WI38 (cell line): Measurements from ENCODE around the gene ALOX5.
A peak's percentile ranks its signal among the peaks of the same experiment; 100 is the strongest.
"Not testable (repeated sequence)": the region's sequence is repeated elsewhere in the genome, so short reads cannot be mapped to it uniquely, and the experiment has no call there.

ENCODE experiments used
- H3K4me3 ChIP-seq: 2 replicates; pipeline ENCODE4 v1.5.1; 2011; ENCODE audit warnings: low read depth, mild to moderate bottlenecking, control low read depth, low read length
- TF ChIP-seq, protein P1 (sequence below): IDR thresholded peaks from 2 replicates; pipeline ENCODE4 v1.5.1; 2012; ENCODE audit warnings: low read depth, mild to moderate bottlenecking, control low read depth, low read length

The ALOX5 gene

DNA sequence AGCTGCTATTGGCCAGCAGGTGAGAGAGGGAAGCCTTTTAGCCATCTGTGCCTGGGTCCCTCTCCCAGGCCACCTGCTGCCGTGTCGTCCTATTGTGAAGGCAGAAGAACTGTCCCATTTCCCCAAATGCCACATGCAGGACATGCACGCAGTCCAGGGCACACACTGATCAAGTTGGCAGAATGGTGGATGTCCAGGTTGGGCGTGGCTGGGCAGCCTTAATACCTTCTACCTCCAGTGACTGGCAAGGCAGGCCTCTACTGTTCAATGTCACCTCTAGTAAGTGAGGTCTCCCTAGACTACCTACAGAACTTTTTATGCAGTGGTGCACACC is 37.6 kb downstream of the ALOX5 start:
- no peak overlapping the region for H3K4me3 ChIP-seq
- TF ChIP-seq, protein P1, sequence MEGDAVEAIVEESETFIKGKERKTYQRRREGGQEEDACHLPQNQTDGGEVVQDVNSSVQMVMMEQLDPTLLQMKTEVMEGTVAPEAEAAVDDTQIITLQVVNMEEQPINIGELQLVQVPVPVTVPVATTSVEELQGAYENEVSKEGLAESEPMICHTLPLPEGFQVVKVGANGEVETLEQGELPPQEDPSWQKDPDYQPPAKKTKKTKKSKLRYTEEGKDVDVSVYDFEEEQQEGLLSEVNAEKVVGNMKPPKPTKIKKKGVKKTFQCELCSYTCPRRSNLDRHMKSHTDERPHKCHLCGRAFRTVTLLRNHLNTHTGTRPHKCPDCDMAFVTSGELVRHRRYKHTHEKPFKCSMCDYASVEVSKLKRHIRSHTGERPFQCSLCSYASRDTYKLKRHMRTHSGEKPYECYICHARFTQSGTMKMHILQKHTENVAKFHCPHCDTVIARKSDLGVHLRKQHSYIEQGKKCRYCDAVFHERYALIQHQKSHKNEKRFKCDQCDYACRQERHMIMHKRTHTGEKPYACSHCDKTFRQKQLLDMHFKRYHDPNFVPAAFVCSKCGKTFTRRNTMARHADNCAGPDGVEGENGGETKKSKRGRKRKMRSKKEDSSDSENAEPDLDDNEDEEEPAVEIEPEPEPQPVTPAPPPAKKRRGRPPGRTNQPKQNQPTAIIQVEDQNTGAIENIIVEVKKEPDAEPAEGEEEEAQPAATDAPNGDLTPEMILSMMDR, result no peak

DNA sequence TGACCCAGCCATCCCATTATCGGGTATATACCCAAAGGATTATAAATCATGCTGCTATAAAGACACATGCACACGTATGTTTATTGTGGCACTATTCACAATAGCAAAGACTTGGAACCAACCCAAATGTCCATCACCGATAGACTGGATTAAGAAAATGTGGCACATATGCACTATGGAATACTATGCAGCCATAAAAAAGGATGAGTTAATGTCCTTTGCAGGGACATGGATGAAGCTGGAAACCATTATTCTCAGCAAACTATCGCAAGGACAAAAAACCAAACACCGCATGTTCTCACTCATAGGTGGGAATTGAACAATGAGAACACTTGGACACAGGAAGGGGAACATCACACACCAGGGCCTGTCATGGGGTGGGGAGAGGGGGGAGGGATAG is 41.0 kb downstream of the ALOX5 start:
- not testable (repeated sequence) for H3K4me3 ChIP-seq

DNA sequence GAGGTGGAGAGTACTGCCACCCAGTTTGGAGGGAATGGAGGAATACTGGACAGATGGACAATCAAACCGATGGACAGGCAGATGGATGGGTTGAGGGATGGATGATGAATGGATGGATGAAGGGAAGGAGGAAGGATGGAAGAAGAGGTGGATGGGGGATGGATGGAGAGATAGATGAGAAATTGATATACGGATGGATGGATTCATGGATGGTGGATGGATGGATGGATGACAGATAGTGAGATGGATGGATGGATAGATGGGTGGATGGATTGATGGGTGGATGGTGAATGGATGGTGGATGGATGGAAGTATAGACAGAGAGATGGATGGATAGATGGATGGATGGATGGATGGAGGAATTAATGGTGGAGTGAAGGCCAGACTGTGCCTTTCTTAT is 42.6 kb downstream of the ALOX5 start:
- H3K4me3 ChIP-seq, result no peak overlapping the region

DNA sequence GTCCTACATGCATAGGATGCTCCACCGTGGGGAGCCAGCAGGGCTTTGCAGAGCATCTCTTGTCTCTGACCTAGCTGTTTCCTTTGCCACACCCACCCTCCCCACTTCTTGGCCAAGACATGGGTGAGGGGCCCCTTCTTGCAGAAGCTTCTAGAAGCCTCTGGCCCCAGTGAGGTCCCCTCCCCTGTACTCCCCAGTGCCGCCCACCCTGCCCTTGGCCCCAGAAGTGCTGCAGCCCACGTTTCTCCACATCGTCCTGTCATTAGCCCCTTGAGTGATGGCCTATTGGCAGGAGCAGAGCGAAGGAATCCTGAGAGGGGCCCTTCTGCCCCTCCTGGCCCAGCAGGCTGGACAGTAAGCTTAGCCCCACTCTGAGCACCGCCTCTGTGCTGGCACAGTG is 43.7 kb downstream of the ALOX5 start:
- TF ChIP-seq, protein P1, result no peak
- H3K4me3 ChIP-seq, result no peak overlapping the region

More for the DNA sequence above, 42.6 kb downstream of the ALOX5 start:
- TF ChIP-seq, protein P1, result no peak

DNA sequence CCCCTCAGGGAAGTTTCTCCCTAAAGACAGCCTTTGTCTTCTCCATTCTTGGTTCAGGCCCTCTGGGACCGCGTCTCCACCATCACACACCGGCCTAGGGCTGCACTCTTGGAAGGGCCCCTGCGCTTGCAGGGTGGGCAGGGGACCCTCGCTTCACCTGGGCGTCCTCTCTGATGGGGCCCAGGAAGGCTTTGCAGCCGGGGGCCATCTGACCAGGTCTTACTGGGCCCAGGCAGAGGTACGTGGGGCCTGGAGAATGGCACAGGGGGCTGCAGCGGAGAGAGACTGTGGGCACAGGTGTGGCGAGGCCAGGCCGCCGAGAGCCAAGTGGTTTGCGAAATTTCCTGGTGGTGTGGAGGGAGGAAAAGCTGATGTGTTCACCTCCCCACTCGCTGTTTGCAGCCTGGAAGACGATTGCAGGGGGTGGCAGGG is 44.4 kb downstream of the ALOX5 start:
- TF ChIP-seq, protein P1, result no peak
- no peak overlapping the region for H3K4me3 ChIP-seq

DNA sequence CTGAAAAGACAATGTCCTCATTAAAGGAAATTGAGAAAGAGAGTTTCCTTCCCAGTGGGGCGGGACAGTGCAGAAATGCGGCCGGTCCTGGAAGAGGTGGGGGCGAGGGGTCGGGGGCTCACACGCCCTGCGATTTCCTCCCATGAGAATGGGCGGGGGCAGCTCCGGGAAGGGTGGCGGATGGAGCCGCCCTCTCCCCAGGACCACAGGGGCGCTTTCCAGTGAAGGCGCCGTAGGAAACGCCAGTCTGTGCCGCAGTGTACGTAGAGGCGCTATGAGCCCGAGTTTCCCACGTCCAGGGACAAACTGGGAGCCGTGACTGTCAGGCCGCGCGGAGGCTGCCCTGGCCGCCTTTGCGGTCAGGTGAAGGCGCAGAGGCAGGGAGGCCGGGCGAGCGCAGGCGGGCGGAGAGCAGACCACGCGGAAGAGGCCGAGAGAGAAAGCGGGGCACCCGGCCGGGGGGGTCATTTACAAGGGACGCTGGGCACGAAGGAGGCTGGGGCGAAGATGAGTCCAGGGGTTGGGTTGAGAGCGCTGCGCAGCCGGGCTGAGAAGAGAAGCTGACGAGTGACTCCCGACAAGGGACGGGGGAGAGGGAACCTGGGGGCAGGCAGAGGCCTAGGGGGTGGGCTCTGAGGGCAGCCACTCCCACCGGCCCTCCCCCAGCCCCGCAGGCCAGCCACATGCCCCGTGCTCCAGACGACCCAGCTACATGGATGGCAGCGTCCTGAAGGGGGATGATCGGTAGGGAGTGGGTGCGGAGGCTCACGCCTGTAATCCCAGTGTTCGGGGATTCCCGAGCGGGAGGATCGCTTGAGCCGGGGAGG is 45.0 kb downstream of the ALOX5 start:
- TF ChIP-seq, protein P1, result no peak

DNA sequence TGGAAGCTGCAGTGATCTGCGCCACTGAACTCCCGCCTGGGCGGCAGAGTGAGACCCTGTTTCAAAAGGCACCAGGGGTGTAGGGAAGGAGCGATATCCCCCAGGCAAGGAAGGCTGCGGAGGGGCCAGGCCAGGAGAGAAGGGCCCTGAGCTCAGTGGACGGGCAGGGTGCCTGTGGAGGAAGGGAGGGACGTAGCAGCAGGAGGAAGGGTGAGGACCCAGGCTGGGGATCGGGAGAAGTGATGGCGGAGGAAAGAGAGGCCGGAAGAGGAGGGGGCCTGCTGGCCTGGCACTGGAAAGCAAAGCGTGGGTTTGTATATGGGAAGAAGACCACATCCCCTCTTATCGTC is 45.6 kb downstream of the ALOX5 start:
- H3K4me3 ChIP-seq, result peak overlapping the region; percentile 50

More for the DNA sequence above, 45.0 kb downstream of the ALOX5 start:
- peak overlapping the region; percentile 50 for H3K4me3 ChIP-seq

More for the DNA sequence above, 45.6 kb downstream of the ALOX5 start:
- TF ChIP-seq, protein P1, result no peak
